ENCODE measurements around the gene FAM117B. TPM values are rescaled to one million over a fixed set of nuclear protein-coding genes. Genes with fewer than 3 reads are reported as not detected.

Gene FAM117B
- total and polyA plus RNA-seq, 2 of the 8 experiments (the other 6 are each of a cell fraction or from before 2014, with no cell fraction given) = 3.9 to 22.6 TPM

DNA sequence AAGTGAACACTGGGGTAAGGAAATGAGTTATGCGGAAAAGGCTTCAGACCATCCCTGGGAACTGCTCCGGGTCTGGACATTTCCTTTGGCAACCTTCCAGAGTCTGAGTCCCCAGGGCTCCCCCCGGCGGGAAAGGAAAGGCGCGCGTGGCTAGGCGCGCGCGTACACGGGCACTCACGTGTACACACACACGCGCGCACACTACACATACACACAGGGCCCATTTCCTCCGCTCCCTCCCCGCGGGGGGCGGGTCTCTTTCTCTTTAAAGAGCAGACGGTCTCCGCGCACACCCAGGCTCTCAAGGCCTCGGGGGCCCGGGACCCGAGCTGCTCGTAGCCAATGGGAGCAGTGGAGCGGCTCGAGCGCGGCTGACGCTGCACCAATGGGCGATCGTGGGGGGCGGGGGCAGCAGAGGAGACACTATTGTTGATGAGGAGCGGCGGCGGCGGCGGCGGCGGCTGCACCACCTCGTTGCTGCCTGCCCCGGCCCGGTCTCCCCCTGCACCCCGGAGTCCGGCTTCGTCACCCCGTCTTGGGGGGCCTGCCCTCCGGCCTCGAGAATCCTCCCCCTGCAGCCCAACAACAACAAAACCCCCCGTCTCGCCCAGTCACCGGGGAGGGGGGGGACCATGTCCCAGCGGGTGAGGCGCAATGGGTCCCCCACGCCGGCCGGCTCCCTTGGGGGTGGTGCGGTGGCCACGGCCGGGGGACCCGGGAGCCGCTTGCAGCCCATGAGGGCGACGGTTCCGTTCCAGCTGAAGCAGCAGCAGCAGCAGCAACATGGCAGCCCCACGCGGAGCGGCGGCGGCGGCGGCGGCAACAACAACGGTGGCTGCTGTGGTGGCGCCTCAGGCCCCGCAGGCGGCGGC is at the start of gene FAM117B (continued):
- TF ChIP-seq, protein P1, sequence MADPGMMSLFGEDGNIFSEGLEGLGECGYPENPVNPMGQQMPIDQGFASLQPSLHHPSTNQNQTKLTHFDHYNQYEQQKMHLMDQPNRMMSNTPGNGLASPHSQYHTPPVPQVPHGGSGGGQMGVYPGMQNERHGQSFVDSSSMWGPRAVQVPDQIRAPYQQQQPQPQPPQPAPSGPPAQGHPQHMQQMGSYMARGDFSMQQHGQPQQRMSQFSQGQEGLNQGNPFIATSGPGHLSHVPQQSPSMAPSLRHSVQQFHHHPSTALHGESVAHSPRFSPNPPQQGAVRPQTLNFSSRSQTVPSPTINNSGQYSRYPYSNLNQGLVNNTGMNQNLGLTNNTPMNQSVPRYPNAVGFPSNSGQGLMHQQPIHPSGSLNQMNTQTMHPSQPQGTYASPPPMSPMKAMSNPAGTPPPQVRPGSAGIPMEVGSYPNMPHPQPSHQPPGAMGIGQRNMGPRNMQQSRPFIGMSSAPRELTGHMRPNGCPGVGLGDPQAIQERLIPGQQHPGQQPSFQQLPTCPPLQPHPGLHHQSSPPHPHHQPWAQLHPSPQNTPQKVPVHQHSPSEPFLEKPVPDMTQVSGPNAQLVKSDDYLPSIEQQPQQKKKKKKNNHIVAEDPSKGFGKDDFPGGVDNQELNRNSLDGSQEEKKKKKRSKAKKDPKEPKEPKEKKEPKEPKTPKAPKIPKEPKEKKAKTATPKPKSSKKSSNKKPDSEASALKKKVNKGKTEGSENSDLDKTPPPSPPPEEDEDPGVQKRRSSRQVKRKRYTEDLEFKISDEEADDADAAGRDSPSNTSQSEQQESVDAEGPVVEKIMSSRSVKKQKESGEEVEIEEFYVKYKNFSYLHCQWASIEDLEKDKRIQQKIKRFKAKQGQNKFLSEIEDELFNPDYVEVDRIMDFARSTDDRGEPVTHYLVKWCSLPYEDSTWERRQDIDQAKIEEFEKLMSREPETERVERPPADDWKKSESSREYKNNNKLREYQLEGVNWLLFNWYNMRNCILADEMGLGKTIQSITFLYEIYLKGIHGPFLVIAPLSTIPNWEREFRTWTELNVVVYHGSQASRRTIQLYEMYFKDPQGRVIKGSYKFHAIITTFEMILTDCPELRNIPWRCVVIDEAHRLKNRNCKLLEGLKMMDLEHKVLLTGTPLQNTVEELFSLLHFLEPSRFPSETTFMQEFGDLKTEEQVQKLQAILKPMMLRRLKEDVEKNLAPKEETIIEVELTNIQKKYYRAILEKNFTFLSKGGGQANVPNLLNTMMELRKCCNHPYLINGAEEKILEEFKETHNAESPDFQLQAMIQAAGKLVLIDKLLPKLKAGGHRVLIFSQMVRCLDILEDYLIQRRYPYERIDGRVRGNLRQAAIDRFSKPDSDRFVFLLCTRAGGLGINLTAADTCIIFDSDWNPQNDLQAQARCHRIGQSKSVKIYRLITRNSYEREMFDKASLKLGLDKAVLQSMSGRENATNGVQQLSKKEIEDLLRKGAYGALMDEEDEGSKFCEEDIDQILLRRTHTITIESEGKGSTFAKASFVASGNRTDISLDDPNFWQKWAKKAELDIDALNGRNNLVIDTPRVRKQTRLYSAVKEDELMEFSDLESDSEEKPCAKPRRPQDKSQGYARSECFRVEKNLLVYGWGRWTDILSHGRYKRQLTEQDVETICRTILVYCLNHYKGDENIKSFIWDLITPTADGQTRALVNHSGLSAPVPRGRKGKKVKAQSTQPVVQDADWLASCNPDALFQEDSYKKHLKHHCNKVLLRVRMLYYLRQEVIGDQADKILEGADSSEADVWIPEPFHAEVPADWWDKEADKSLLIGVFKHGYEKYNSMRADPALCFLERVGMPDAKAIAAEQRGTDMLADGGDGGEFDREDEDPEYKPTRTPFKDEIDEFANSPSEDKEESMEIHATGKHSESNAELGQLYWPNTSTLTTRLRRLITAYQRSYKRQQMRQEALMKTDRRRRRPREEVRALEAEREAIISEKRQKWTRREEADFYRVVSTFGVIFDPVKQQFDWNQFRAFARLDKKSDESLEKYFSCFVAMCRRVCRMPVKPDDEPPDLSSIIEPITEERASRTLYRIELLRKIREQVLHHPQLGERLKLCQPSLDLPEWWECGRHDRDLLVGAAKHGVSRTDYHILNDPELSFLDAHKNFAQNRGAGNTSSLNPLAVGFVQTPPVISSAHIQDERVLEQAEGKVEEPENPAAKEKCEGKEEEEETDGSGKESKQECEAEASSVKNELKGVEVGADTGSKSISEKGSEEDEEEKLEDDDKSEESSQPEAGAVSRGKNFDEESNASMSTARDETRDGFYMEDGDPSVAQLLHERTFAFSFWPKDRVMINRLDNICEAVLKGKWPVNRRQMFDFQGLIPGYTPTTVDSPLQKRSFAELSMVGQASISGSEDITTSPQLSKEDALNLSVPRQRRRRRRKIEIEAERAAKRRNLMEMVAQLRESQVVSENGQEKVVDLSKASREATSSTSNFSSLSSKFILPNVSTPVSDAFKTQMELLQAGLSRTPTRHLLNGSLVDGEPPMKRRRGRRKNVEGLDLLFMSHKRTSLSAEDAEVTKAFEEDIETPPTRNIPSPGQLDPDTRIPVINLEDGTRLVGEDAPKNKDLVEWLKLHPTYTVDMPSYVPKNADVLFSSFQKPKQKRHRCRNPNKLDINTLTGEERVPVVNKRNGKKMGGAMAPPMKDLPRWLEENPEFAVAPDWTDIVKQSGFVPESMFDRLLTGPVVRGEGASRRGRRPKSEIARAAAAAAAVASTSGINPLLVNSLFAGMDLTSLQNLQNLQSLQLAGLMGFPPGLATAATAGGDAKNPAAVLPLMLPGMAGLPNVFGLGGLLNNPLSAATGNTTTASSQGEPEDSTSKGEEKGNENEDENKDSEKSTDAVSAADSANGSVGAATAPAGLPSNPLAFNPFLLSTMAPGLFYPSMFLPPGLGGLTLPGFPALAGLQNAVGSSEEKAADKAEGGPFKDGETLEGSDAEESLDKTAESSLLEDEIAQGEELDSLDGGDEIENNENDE (IDR thresholded peaks at IDR 0.05; ENCODE audit: insufficient replicate concordance, low read length) = no peak
- no peak for TF ChIP-seq RNF2 (IDR thresholded peaks at IDR 0.05; ENCODE audit: borderline replicate concordance, low read depth, low read length, missing control alignments, poor library complexity, severe bottlenecking)
- TF ChIP-seq SAP30 (IDR thresholded peaks at IDR 0.05; ENCODE audit: insufficient read depth, insufficient replicate concordance, low read length) = no peak
- peak; percentile 92 for TF ChIP-seq PHF8 (conservative IDR thresholded peaks at IDR 0.05; ENCODE audit: low read depth, low read length)
- TF ChIP-seq NANOG (IDR thresholded peaks at IDR 0.05; ENCODE audit: insufficient read depth, low read depth, low read length, poor library complexity, severe bottlenecking) = peak; percentile 26
- no peak for TF ChIP-seq SIN3A (conservative IDR thresholded peaks at IDR 0.05 in 1 of 2, IDR thresholded peaks at IDR 0.05 in 1 of 2; ENCODE audit: low read depth in 1 of 2, low read length in 2 of 2)
- no peak for TF ChIP-seq MAFK (IDR thresholded peaks at IDR 0.05; ENCODE audit: low read depth, low read length)

Measured in H1 (cell line).